ENCODE data around the gene SAMSN1. TPM values are rescaled to one million over a fixed set of nuclear protein-coding genes. Genes with fewer than 3 reads are reported as not detected.

SAMSN1 gene
- polyA plus RNA-seq, 1 experiment: not detected

DNA sequence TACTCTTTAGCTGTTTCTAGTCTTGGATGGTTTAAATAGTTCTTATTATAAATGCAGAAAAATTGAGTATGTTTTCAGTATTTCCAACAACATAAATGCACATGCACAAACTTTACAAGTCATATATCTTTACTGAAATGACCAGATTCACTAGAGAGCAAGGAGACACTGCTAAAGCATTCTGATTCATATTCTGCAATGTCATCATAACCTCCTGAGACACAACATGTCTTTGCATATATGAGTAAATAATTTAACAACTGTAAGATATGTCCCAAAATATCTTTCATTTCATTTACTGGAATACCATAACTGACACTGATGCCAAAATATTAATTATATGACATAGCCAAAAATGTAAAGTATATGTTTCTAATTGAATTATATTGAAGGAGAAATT lies 16.8 kb upstream of the SAMSN1 start:
- DNase-seq (ENCODE audit: low read depth): no peak
- TF ChIP-seq, protein P1, sequence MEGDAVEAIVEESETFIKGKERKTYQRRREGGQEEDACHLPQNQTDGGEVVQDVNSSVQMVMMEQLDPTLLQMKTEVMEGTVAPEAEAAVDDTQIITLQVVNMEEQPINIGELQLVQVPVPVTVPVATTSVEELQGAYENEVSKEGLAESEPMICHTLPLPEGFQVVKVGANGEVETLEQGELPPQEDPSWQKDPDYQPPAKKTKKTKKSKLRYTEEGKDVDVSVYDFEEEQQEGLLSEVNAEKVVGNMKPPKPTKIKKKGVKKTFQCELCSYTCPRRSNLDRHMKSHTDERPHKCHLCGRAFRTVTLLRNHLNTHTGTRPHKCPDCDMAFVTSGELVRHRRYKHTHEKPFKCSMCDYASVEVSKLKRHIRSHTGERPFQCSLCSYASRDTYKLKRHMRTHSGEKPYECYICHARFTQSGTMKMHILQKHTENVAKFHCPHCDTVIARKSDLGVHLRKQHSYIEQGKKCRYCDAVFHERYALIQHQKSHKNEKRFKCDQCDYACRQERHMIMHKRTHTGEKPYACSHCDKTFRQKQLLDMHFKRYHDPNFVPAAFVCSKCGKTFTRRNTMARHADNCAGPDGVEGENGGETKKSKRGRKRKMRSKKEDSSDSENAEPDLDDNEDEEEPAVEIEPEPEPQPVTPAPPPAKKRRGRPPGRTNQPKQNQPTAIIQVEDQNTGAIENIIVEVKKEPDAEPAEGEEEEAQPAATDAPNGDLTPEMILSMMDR (IDR thresholded peaks at IDR 0.05; ENCODE audit: insufficient read depth, low read depth, low read length): no peak
- ChIA-PET POLR2A (no interaction called here), CTCF (interaction anchor here (1.0 kb wide), 1 partner anchor 8 kb away, joined by 3 read pairs; no protein-coding TSS in a partner anchor)
- Histone ChIP-seq H3K27me3 (ENCODE audit: control insufficient read depth, insufficient read depth, low read length) (no peaks in the 10 kb centered on the region), H3K4me3 (ENCODE audit: low read depth, low read length) (no peak overlapping the region), H3K36me3 (ENCODE audit: control insufficient read depth, insufficient read depth, low read length) (no peaks in the 10 kb centered on the region)

DNA sequence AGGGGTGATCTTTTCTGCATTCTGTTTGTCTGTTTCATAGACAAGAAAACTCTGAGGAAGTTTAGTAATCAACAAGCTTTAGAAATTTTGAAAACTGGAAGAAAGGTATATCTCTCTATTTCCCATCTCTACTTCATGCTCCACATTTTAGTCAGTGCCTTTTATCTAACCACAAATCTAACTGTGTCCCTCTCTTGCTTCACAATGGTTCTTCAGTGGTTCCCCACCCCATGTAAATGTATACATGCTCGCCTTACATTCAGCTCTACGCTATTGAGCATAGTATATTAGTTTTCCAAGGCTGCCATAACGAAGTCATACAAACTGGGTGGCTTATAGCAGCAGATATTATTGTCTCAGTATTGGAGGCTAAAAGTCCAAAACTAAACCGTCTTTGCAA lies 14.4 kb upstream of the SAMSN1 start:
- no peak for DNase-seq (ENCODE audit: low read depth)
- H3K27me3 ChIP-seq (ENCODE audit: control insufficient read depth, insufficient read depth, low read length): no peaks in the 10 kb centered on the region
- TF ChIP-seq, protein P1 (IDR thresholded peaks at IDR 0.05; ENCODE audit: insufficient read depth, low read depth, low read length): no peak
- no peak overlapping the region for H3K4me3 ChIP-seq (ENCODE audit: low read depth, low read length)
- POLR2A ChIA-PET: no interaction called here
- no peaks in the 10 kb centered on the region for H3K36me3 ChIP-seq (ENCODE audit: control insufficient read depth, insufficient read depth, low read length)
- CTCF ChIA-PET: no interaction called here

DNA sequence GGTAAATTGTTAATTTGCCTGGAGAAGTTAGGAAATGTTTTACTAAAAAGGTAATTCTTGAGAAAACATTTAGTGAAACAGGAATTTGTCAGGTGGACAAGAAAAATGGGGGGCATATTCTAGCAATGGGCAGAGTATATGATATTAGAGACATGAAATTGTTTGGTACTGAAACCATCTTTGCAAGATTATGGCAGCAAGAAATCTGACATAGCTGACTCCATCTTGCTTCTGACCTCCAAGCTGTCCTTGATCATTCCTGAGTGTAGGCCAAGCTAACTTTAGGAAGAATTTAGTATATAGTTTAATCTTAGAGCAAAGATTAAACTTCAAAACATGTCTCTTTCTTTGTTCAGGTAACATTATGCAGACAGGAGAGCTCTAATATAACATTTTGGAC lies 14.0 kb upstream of the SAMSN1 start:
- CTCF ChIA-PET: no interaction called here
- no peak for DNase-seq (ENCODE audit: low read depth)
- POLR2A ChIA-PET: no interaction called here
- no peaks in the 10 kb centered on the region for H3K36me3 ChIP-seq (ENCODE audit: control insufficient read depth, insufficient read depth, low read length)
- H3K27me3 ChIP-seq (ENCODE audit: control insufficient read depth, insufficient read depth, low read length): no peaks in the 10 kb centered on the region
- no peak overlapping the region for H3K4me3 ChIP-seq (ENCODE audit: low read depth, low read length)
- TF ChIP-seq, protein P1 (IDR thresholded peaks at IDR 0.05; ENCODE audit: insufficient read depth, low read depth, low read length): no peak

DNA sequence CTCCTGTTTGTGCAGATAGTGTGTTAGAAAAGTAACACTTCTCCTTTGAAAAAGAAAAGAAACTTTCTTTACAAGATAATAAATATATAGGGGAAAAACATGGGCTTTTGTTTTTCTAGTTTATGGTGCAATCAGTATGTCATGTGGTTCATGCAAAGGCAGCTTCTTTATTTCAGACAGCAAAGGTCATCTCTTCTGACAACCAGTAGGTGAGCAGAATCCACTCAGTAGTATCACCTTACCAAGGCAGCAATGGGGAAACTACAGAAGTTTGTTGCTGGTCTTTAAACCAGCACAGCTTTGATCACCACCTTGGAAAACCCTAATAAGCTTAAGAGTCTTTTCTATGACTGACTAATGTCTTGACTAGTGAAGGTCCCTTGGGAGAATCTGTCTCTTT lies 13.0 kb upstream of the SAMSN1 start:
- Histone ChIP-seq H3K4me3 (ENCODE audit: low read depth, low read length) (no peak overlapping the region), H3K36me3 (ENCODE audit: control insufficient read depth, insufficient read depth, low read length) (no peaks in the 10 kb centered on the region), H3K27me3 (ENCODE audit: control insufficient read depth, insufficient read depth, low read length) (no peaks in the 10 kb centered on the region)
- ChIA-PET CTCF (no interaction called here), POLR2A (no interaction called here)
- DNase-seq (ENCODE audit: low read depth): no peak
- TF ChIP-seq, protein P1 (IDR thresholded peaks at IDR 0.05; ENCODE audit: insufficient read depth, low read depth, low read length): no peak

DNA sequence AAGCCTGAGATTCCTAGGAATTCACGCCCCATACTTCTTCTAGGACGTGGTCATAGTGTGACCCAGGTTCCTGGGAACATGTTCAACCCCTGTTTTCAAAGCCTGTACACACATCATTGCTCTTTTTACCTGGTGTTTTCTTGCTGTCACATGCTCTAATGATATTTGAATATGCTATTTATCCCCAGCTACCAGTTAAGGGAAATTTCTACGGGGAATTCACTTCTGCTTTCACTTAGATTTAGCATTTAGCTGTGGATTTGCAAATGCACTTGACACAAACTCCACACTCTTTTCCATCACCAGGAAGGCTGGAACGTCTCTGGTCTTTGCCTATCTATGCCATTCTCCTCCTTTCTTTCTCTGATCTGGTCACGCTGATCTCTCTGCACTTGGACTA lies 11.3 kb upstream of the SAMSN1 start:
- ChIA-PET POLR2A (no interaction called here), CTCF (no interaction called here)
- Histone ChIP-seq H3K36me3 (ENCODE audit: control insufficient read depth, insufficient read depth, low read length) (no peaks in the 10 kb centered on the region), H3K4me3 (ENCODE audit: low read depth, low read length) (no peak overlapping the region), H3K27me3 (ENCODE audit: control insufficient read depth, insufficient read depth, low read length) (no peaks in the 10 kb centered on the region)
- DNase-seq (ENCODE audit: low read depth): no peak
- TF ChIP-seq, protein P1 (IDR thresholded peaks at IDR 0.05; ENCODE audit: insufficient read depth, low read depth, low read length): no peak
